ENCODE measurements around the gene MMEL1. TPM values are rescaled to one million over a fixed set of nuclear protein-coding genes. Genes with fewer than 3 reads are reported as not detected.

MMEL1 gene
- total RNA-seq, 2 donors from 2014 or later: not detected

DNA sequence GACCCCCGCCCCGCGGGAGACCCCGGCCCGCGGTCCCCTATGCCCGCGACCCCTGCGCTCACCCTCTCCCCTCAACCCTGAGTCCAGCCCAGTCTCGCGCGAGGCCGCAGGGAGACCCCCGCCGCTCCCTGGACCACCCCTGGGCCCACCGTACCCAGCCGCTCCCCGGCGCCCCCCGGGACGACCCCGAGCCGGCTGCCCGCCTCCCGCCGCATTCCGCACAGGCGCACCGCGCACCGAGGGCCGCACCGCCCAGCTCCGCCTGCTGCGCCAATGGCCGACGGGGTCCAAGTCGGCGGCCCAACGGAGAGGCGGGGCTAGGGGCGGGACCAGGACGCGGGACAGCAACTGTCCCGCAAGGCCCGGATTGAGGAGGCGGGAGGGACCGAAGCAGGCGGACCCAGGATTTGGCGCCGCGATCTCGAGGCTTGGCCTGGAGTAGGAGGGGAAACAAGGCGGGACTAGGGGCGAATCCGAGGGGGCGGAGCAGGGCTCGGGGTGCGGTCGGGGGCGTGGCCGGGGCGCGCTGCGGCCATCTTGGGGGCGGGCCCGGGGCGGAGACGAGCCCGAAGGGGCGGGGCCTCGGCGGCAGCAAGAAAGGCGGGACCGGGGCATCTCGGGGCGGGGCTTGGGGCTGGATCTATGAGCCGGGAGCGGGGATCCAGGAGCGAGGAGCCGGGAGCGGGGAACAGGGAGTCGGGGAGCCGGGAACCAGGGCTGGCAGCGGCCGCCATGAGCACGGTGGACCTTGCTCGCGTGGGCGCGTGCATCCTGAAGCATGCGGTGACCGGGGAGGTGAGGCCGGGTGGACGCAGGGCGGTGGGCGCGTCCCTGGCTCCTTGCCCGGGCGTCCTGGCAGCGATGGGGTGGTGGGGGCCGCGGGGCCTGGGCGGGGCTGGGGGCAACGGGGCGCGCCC is 46.4 kb downstream of the MMEL1 start, which contains the start of gene PRXL2B:
Gene PRXL2B, plus strand, starts transcription at position 624 of the 917 bp plus-strand sequence. Its CDS starts 109 bp downstream, at position 733.
- WGBS, 2 donors: 1% methylated on average over 89 of the region's 107 CpGs; no CpG with 5 or more reads in 1 of the 2 donors
- TF ChIP-seq, protein P1, sequence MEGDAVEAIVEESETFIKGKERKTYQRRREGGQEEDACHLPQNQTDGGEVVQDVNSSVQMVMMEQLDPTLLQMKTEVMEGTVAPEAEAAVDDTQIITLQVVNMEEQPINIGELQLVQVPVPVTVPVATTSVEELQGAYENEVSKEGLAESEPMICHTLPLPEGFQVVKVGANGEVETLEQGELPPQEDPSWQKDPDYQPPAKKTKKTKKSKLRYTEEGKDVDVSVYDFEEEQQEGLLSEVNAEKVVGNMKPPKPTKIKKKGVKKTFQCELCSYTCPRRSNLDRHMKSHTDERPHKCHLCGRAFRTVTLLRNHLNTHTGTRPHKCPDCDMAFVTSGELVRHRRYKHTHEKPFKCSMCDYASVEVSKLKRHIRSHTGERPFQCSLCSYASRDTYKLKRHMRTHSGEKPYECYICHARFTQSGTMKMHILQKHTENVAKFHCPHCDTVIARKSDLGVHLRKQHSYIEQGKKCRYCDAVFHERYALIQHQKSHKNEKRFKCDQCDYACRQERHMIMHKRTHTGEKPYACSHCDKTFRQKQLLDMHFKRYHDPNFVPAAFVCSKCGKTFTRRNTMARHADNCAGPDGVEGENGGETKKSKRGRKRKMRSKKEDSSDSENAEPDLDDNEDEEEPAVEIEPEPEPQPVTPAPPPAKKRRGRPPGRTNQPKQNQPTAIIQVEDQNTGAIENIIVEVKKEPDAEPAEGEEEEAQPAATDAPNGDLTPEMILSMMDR (IDR thresholded peaks at IDR 0.05): peak in 1 of 7 experiments; percentile 16
- TF ChIP-seq POLR2A (IDR thresholded peaks at IDR 0.05): peak; percentile 44 to 76 (median 72)
- DNase-seq (peak; percentile 99 to 100 (median 99)), ATAC-seq (peak; percentile 91)
- intact Hi-C loops (cut with DNase I): loop anchor here (10.0 kb wide), 1 partner anchor 52 kb away; the partner anchor contains the start of gene HES5
- H3K4me1 ChIP-seq: peaks cover 39% of the 10 kb centered on the region
- no peaks in the 10 kb centered on the region for H3K9me3 ChIP-seq
- no peaks in the 10 kb centered on the region for H3K27me3 ChIP-seq
- H3K27ac ChIP-seq: peak within 1 kb of the TSS; percentile 94 to 99 (median 97)
- peak within 1 kb of the TSS; percentile 82 to 85 for H3K4me3 ChIP-seq
- no peaks in the 10 kb centered on the region for H3K36me3 ChIP-seq (replicated peaks in 1 of 2; ENCODE audit: insufficient read depth in 1 of 2, low read depth in 2 of 2)

DNA sequence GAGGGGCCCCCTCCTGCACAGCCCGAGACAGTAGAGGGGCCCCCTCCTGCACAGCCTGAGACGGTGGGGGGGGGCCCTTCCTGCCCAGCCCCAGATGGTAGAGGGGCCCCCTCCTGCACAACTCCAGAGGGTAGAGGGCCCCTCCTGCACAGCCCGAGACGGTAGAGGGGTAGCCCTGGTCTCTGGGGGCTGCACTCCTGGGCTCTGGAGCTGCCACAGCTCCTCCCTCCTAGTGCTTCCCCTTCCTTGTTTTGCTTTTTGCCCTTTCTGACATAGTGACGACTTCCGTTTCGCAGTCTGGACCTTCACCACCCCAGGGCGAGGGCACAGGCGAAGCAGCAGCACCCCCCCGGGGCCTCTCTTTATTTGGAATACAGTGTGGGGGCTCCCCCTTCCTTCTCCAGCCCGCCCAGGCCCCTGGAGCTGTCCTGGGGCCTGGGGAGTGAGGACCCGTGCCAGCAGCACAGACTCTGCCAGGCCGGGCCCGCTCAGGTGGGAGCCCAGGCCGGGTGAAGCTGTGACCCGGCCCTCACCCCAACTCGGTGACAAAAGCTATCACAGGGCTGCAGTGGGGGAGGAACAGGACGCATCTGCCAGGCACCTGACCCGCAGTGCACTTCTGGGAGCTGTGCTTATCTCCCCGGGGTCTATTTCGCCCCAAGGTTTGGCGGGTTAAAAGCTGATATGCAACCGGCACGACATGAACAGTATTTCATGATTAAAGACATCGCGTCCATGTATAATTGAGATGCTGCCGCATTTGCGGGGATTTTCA is 47.3 kb downstream of the MMEL1 start:
- H3K27ac ChIP-seq: peak overlapping the region; percentile 94 to 99 (median 97)
- ATAC-seq: peak; percentile 10
- no peaks in the 10 kb centered on the region for H3K27me3 ChIP-seq
- TF ChIP-seq POLR2A (IDR thresholded peaks at IDR 0.05): peak; percentile 25 to 69 (median 54)
- TF ChIP-seq, protein P1 (IDR thresholded peaks at IDR 0.05): no peak
- WGBS, 2 donors: 3 to 5% methylated on average over 11 to 28 of the region's 28 CpGs
- DNase-seq: peak; percentile 54 to 78 (median 61)
- H3K4me3 ChIP-seq: peak overlapping the region; percentile 82 to 85
- peaks cover 39% of the 10 kb centered on the region for H3K4me1 ChIP-seq
- H3K9me3 ChIP-seq: no peaks in the 10 kb centered on the region
- H3K36me3 ChIP-seq (replicated peaks in 1 of 2; ENCODE audit: insufficient read depth in 1 of 2, low read depth in 2 of 2): no peaks in the 10 kb centered on the region
- intact Hi-C loops (cut with DNase I): loop anchor here (10.0 kb wide), 1 partner anchor 51 kb away; the partner anchor contains the start of gene HES5

DNA sequence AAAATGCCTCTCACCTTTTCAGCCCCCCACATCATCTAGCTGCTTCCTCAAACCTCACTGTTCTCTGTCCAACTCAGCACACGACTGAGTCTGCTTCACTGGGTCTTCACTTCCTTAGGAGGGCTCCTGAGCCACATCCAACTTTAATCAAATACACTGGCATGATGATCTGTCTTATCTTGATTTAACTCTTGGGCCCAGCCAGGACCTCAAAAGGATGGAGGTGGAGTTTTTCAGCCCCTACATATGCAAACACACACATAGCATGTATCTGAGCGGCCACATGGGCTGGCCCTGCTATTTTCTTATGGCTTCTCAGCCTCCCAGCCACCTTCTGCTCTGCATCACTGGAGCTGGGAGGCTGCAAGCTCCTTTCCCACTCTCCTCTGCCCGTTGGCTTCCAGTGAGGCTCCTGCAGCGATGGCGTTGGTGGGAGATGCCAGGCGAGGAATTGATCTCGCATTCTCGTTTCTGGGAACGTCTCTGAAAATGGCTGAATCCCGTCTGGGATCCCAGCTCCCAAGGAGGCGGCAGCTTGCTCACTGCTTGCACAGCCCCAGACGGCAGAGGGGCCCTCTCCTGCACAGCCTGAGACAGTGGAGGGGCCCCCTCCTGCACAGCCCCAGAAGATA is 48.0 kb downstream of the MMEL1 start:
- Histone ChIP-seq H3K36me3 (replicated peaks in 1 of 2; ENCODE audit: insufficient read depth in 1 of 2, low read depth in 2 of 2) (no peaks in the 10 kb centered on the region), H3K9me3 (no peaks in the 10 kb centered on the region), H3K4me3 (no peak overlapping the region), H3K27me3 (no peaks in the 10 kb centered on the region), H3K4me1 (peaks cover 39% of the 10 kb centered on the region), H3K27ac (peak overlapping the region; percentile 94 to 99 (median 97))
- intact Hi-C loops (cut with DNase I): loop anchor here (10.0 kb wide), 1 partner anchor 50 kb away; the partner anchor contains the start of gene HES5
- TF ChIP-seq, protein P1 (IDR thresholded peaks at IDR 0.05): no peak
- TF ChIP-seq POLR2A (IDR thresholded peaks at IDR 0.05): no peak
- DNase-seq: no peak
- WGBS, 2 donors: 49 to 78% methylated on average over 9 to 12 of the region's 12 CpGs
- no peak for ATAC-seq

DNA sequence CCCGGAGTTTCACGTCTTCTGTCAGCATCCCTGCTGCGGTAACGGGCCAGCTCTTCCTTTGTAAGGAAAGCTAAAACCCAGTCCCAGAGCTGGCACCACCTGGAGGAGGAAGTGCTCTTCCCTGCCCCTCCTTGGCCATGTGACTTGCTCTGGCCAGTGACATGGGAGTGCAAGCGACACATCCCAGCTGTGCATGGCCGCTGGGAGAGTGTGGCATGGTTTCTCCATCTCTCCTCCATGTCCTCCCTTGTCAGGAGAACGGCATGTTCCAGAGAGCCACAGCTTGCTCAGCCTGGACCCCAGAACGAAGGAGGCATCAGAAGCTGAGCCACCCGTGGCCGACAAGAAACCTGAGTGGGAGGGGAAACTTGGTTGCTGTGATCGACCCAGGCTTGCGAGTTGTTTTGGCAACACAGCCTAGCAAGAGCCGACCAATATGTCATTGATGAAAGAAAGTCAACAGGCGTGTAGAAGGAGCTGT is 48.9 kb downstream of the MMEL1 start:
- TF ChIP-seq POLR2A (IDR thresholded peaks at IDR 0.05): peak in 2 of 3 donors; percentile 23 to 28
- TF ChIP-seq, protein P1 (IDR thresholded peaks at IDR 0.05): peak in 1 of 7 experiments; percentile 9
- 23 to 31% methylated on average over 7 to 14 of the region's 14 CpGs for WGBS, 2 donors
- peak; percentile 38 to 60 (median 53) for DNase-seq
- ATAC-seq: no peak
- peaks cover 39% of the 10 kb centered on the region for H3K4me1 ChIP-seq
- intact Hi-C loops (cut with DNase I): loop anchor here (10.0 kb wide), 1 partner anchor 49 kb away; the partner anchor contains the start of gene HES5
- no peaks in the 10 kb centered on the region for H3K27me3 ChIP-seq
- H3K9me3 ChIP-seq: no peaks in the 10 kb centered on the region
- no peak overlapping the region for H3K4me3 ChIP-seq
- no peaks in the 10 kb centered on the region for H3K36me3 ChIP-seq (replicated peaks in 1 of 2; ENCODE audit: insufficient read depth in 1 of 2, low read depth in 2 of 2)
- peak overlapping the region in 2 of 4 donors; percentile 21 to 47 for H3K27ac ChIP-seq

Data from body of pancreas (tissue), 4 donors.